Activated naive CD8-positive, alpha-beta T cell treated with anti-CD3 and anti-CD28 coated beads, Interleukin-2, amount 10 ng/mL, durations not matched to agents 7 days and 5 days (primary cell): ENCODE results near the gene DUSP5. TPM values are rescaled to one million over a fixed set of nuclear protein-coding genes. Genes with fewer than 3 reads are reported as not detected.

Experiments
- total RNA-seq, 2 experiments: library from RNA; stranded (reverse); gene quantifications; one replicate each; pipeline ENCODE4 v1.2.3, GENCODE V29; 2021

Gene DUSP5
- total RNA-seq, 2 experiments from 2014 or later = 23.1 to 24.3 TPM

Other genes with a start within 250 kb of the DUSP5 start
- gene SMNDC1, start 193.0 kb upstream of the DUSP5 start, total RNA-seq = 10 to 100 TPM; 36.4 to 39.2 TPM
- gene SMC3, start 69.8 kb downstream of the DUSP5 start, total RNA-seq = 10 to 100 TPM; 66.5 to 67.7 TPM
- under 1 TPM; 0.06 to 0.17 TPM for gene RBM20, start 146.4 kb downstream of the DUSP5 start, total RNA-seq